HL-60 (cell line): ENCODE results near the gene RALA.

Experiments used
- CTCF ChIP-seq: IDR thresholded peaks from one replicate; pipeline ENCODE4 v1.5.1; 2011; ENCODE audit warnings: low read length, control low read depth, inconsistent platforms; ENCODE audit not compliant: insufficient read depth
- POLR2AphosphoS5 ChIP-seq: IDR thresholded peaks from 2 replicates; pipeline ENCODE4 v1.6.1; 2012; ENCODE audit warnings: low read depth
- REST ChIP-seq: IDR thresholded peaks from 2 replicates; pipeline ENCODE4 v1.6.1; 2012; ENCODE audit warnings: low read depth; ENCODE audit not compliant: insufficient replicate concordance
- SPI1 ChIP-seq: IDR thresholded peaks from 2 replicates; pipeline ENCODE4 v1.6.1; 2012; ENCODE audit warnings: low read depth, mild to moderate bottlenecking, borderline replicate concordance

GRCh38 chr7:39672176-39672575, 48.8 kb downstream of the RALA start:
- TF ChIP-seq CTCF (no peak), REST (no peak), POLR2AphosphoS5 (no peak), SPI1 (no peak)
